ENCODE measurements around the gene N4BP2L2. TPM values are rescaled to one million over a fixed set of nuclear protein-coding genes. Genes with fewer than 3 reads are reported as not detected.

The N4BP2L2 gene
- total RNA-seq, 1 experiment from 2014 or later = 128 TPM

- H3K4me1 ChIP-seq = no peaks in the 10 kb centered on the region
- no peaks in the 10 kb centered on the region for H3K36me3 ChIP-seq (ENCODE audit: control insufficient read depth, insufficient read depth, low read length)
- no peaks in the 10 kb centered on the region for H3K27me3 ChIP-seq (replicated peaks; ENCODE audit: control insufficient read depth, insufficient read depth, low read length)
- H3K4me3 Mint-ChIP-seq (ENCODE audit: unreplicated experiment) = no peak overlapping the region
- ChIA-PET POLR2A (no interaction called here), CTCF (no interaction called here)
- H3K4me3 ChIP-seq (ENCODE audit: low read depth, low read length) = no peak overlapping the region
- no peaks in the 10 kb centered on the region for H3K4me1 Mint-ChIP-seq (ENCODE audit: low read depth, unreplicated experiment)
- no peak overlapping the region for H3K27ac Mint-ChIP-seq (ENCODE audit: unreplicated experiment)
- no peaks in the 10 kb centered on the region for H3K27me3 Mint-ChIP-seq (ENCODE audit: insufficient read depth, unreplicated experiment)
- H3K9me3 ChIP-seq = no peaks in the 10 kb centered on the region
- BruUV-seq (replicated peaks) = no TSS peak
- peaks cover 33% of the 10 kb centered on the region for H3K36me3 Mint-ChIP-seq (ENCODE audit: insufficient read depth, unreplicated experiment)
- intact Hi-C loops (cut with micrococcal nuclease; ENCODE audit: unreplicated experiment) = no loop called here
- TF ChIP-seq CTCF (IDR thresholded peaks at IDR 0.05; ENCODE audit: insufficient read depth in 1 of 2, low read depth in 1 of 2, low read length in 1 of 2, severe bottlenecking in 1 of 2, unreplicated experiment in 1 of 2) = no peak
- DNase-seq = no peak
- H3K9me3 Mint-ChIP-seq (ENCODE audit: unreplicated experiment) = no peaks in the 10 kb centered on the region
These were observed 148.1 kb downstream of the N4BP2L2 start for GRCh38 chr13:32390484-32390883.

- no peaks in the 10 kb centered on the region for H3K4me1 Mint-ChIP-seq (ENCODE audit: low read depth, unreplicated experiment)
- H3K36me3 Mint-ChIP-seq (ENCODE audit: insufficient read depth, unreplicated experiment) = peaks cover 32% of the 10 kb centered on the region
- TF ChIP-seq CTCF (IDR thresholded peaks at IDR 0.05; ENCODE audit: insufficient read depth in 1 of 2, low read depth in 1 of 2, low read length in 1 of 2, severe bottlenecking in 1 of 2, unreplicated experiment in 1 of 2) = no peak
- Histone ChIP-seq H3K36me3 (ENCODE audit: control insufficient read depth, insufficient read depth, low read length) (no peaks in the 10 kb centered on the region), H3K27me3 (replicated peaks; ENCODE audit: control insufficient read depth, insufficient read depth, low read length) (no peaks in the 10 kb centered on the region), H3K4me3 (ENCODE audit: low read depth, low read length) (no peak overlapping the region), H3K9me3 (no peaks in the 10 kb centered on the region), H3K4me1 (no peaks in the 10 kb centered on the region)
- no peaks in the 10 kb centered on the region for H3K9me3 Mint-ChIP-seq (ENCODE audit: unreplicated experiment)
- intact Hi-C loops (cut with micrococcal nuclease; ENCODE audit: unreplicated experiment) = no loop called here
- H3K4me3 Mint-ChIP-seq (ENCODE audit: unreplicated experiment) = no peak overlapping the region
- no peaks in the 10 kb centered on the region for H3K27me3 Mint-ChIP-seq (ENCODE audit: insufficient read depth, unreplicated experiment)
- no peak for DNase-seq
- ChIA-PET POLR2A (no interaction called here), CTCF (no interaction called here)
- no TSS peak for BruUV-seq (replicated peaks)
- no peak overlapping the region for H3K27ac Mint-ChIP-seq (ENCODE audit: unreplicated experiment)
These were observed 148.5 kb downstream of the N4BP2L2 start for GRCh38 chr13:32390048-32390447.

- CTCF ChIA-PET = no interaction called here
- TF ChIP-seq CTCF (IDR thresholded peaks at IDR 0.05; ENCODE audit: insufficient read depth in 1 of 2, low read depth in 1 of 2, low read length in 1 of 2, severe bottlenecking in 1 of 2, unreplicated experiment in 1 of 2) = no peak
- H3K4me3 ChIP-seq (ENCODE audit: low read depth, low read length) = no peak overlapping the region
- H3K27me3 Mint-ChIP-seq (ENCODE audit: insufficient read depth, unreplicated experiment) = no peaks in the 10 kb centered on the region
- H3K36me3 Mint-ChIP-seq (ENCODE audit: insufficient read depth, unreplicated experiment) = peaks cover 15% of the 10 kb centered on the region
- H3K27ac Mint-ChIP-seq (ENCODE audit: unreplicated experiment) = no peak overlapping the region
- no TSS peak for BruUV-seq (replicated peaks)
- H3K4me1 ChIP-seq = no peaks in the 10 kb centered on the region
- POLR2A ChIA-PET = no interaction called here
- intact Hi-C loops (cut with micrococcal nuclease; ENCODE audit: unreplicated experiment) = no loop called here
- no peaks in the 10 kb centered on the region for H3K9me3 Mint-ChIP-seq (ENCODE audit: unreplicated experiment)
- no peak overlapping the region for H3K4me3 Mint-ChIP-seq (ENCODE audit: unreplicated experiment)
- no peaks in the 10 kb centered on the region for H3K36me3 ChIP-seq (ENCODE audit: control insufficient read depth, insufficient read depth, low read length)
- H3K27me3 ChIP-seq (replicated peaks; ENCODE audit: control insufficient read depth, insufficient read depth, low read length) = no peaks in the 10 kb centered on the region
- no peaks in the 10 kb centered on the region for H3K4me1 Mint-ChIP-seq (ENCODE audit: low read depth, unreplicated experiment)
- H3K9me3 ChIP-seq = no peaks in the 10 kb centered on the region
- DNase-seq = no peak
These were observed 153.2 kb downstream of the N4BP2L2 start for GRCh38 chr13:32385410-32385809.

Data from Caco-2 (cell line).